ENCODE results near the gene TTC23.
"Not testable (repeated sequence)": the region's sequence is repeated elsewhere in the genome, so short reads cannot be mapped to it uniquely, and the experiment has no call there.

The TTC23 gene

GRCh38 chr15:99192181-99192580 lies 57.2 kb downstream of the TTC23 start:
- DNase-seq (ENCODE audit: low read depth), result not testable (repeated sequence)

- DNase-seq (ENCODE audit: low read depth), result no peak
Observed at GRCh38 chr15:99187936-99188335, 61.4 kb downstream of the TTC23 start.

- DNase-seq (ENCODE audit: low read depth), result no peak
Observed at GRCh38 chr15:99185414-99186130, 63.8 kb downstream of the TTC23 start.

GRCh38 chr15:99182791-99183190 lies 66.6 kb downstream of the TTC23 start:
- no peak for DNase-seq (ENCODE audit: low read depth)

GRCh38 chr15:99181545-99181971 lies 67.8 kb downstream of the TTC23 start:
- DNase-seq (ENCODE audit: low read depth), result no peak

- no peak for DNase-seq (ENCODE audit: low read depth)
Observed at GRCh38 chr15:99180964-99181306, 68.4 kb downstream of the TTC23 start.

- no peak for DNase-seq (ENCODE audit: low read depth)
Observed at GRCh38 chr15:99180086-99180963, 69.1 kb downstream of the TTC23 start.

- DNase-seq (ENCODE audit: low read depth), result no peak
Observed at GRCh38 chr15:99177679-99178078, 71.7 kb downstream of the TTC23 start.

- no peak for DNase-seq (ENCODE audit: low read depth)
Observed at GRCh38 chr15:99176757-99177156, 72.6 kb downstream of the TTC23 start.

- DNase-seq (ENCODE audit: low read depth), result no peak
Observed at GRCh38 chr15:99174567-99175395, 74.6 kb downstream of the TTC23 start.

GRCh38 chr15:99172989-99173388 lies 76.4 kb downstream of the TTC23 start:
- DNase-seq (ENCODE audit: low read depth), result no peak

GRCh38 chr15:99172171-99172570 lies 77.2 kb downstream of the TTC23 start:
- no peak for DNase-seq (ENCODE audit: low read depth)

- no peak for DNase-seq (ENCODE audit: low read depth)
Observed at GRCh38 chr15:99170476-99171065, 78.8 kb downstream of the TTC23 start.

GRCh38 chr15:99169769-99170311 lies 79.5 kb downstream of the TTC23 start:
- DNase-seq (ENCODE audit: low read depth), result no peak

GRCh38 chr15:99168601-99169580 lies 80.5 kb downstream of the TTC23 start:
- DNase-seq (ENCODE audit: low read depth), result no peak

GRCh38 chr15:99167640-99168039 lies 81.7 kb downstream of the TTC23 start:
- DNase-seq (ENCODE audit: low read depth), result no peak

GRCh38 chr15:99167201-99167600 lies 82.2 kb downstream of the TTC23 start:
- no peak for DNase-seq (ENCODE audit: low read depth)

- no peak for DNase-seq (ENCODE audit: low read depth)
Observed at GRCh38 chr15:99165956-99166689, 83.3 kb downstream of the TTC23 start.

- DNase-seq (ENCODE audit: low read depth), result no peak
Observed at GRCh38 chr15:99165020-99165790, 84.2 kb downstream of the TTC23 start.

Measured in activated T-cell treated with anti-CD3 and anti-CD28 coated beads for 48 hours (primary cell).